GM12878 (cell line): ENCODE measurements around the gene PLAGL1.

Experiments
- BRCA1 ChIP-seq: IDR thresholded peaks from 2 replicates; pipeline ENCODE4 v1.6.1; 2011; ENCODE audit warnings: low read depth, low read length, improper control_type of control experiment
- NBN ChIP-seq: fragments of 450-650 bp; IDR thresholded peaks from 2 replicates; pipeline ENCODE4 v1.6.1; 2016

DNA sequence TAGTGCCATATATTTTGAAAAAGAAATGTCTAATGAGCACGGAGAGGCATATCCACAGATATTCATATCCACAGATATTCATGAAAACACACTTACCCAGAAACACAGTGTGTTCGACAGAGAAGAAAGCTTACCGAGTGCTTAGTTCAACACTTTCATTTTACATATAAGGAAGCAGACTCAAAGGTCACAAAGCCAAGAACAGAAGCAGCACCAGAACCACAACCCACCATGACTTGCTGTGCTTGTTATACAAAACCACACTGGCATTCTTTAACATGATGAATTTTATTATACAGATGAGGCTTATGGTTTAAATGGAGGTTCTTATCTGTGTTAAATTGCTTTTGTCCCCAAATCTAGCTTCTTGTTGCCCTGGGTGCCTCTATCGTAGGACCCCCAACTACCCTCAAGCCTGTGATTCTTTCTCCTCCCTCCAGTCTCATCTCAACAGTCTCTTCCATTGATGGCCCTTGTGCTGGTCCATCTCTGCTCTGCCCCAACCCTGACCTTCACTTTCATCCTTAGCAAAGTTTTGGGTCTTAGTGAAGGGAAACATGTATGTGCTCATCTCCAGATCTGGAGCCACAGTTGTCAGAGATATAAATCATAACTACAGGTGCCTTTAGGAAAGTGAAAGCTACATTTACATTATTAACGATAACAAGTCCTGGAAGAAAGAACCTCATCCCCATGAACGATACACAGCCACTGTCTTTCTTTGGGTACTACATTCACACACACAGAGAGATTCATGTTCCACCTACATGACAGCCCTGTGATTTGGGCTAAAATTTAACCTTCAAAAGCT, 47.3 kb upstream of the PLAGL1 start:
- TF ChIP-seq BRCA1 (no peak), NBN (no peak)
